HG03060 (cell line): ENCODE results near the gene CES1.
"Not testable (repeated sequence)": the region's sequence is repeated elsewhere in the genome, so short reads cannot be mapped to it uniquely, and the experiment has no call there.

Source experiments
- ATAC-seq: cut with Tn5 transposase; IDR thresholded peaks from one replicate; pipeline ENCODE4 v1.9.1; 2021; ENCODE audit warnings: low read depth, moderate number of reproducible peaks; ENCODE audit not compliant: unreplicated experiment

Gene CES1

GRCh38 chr16:55832773-55833691, at the start of gene CES1:
TSS of gene CES1 (minus strand) at chr16:55833096. CDS start at chr16:55833055, 41 bp downstream.
- ATAC-seq = no peak

DNA sequence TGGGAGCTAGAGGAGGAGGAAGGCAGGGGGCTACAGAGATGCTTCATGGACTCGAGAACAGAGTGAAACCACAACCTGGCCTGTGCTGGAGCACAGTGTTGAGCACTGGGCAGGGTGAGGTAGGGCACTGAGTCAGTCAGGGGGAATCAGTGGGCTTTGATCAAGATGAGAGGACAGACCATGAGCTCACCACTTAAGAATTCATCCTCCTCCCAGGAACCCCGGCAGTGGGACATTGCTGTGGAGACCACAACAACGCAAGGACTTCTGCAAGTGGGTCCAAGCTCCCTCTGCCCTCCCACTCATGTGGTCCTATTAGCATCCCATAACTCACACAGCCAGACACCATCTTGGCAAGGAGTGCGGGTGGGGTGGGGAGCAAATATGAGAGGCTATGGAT, 44.0 kb upstream of the CES1 start:
- ATAC-seq = no peak

DNA sequence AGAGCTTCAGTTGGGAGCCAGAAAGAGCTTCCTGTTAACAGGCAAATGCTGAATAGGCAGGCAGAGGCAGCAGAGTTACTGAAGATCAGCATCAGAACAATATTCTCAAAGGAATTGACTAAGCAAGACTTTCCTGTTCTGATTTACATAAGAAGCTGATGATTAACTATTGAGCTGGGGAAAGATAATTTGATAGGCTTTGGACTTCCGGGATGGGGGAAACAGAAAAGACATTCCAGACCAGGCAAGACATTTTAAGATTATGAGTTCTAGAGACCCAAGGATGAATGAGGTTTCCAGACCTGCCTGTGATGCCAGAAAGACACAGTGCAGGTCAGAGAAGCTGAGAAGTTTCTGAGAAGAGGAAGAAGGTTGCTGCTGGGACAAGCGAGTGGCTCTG, 42.4 kb upstream of the CES1 start, which contains the start of gene CES5A:
Gene CES5A (minus strand): TSS at position 101 of the 400 bp plus-strand sequence. CDS start 152 bp downstream, outside the sequence.
- ATAC-seq = no peak

DNA sequence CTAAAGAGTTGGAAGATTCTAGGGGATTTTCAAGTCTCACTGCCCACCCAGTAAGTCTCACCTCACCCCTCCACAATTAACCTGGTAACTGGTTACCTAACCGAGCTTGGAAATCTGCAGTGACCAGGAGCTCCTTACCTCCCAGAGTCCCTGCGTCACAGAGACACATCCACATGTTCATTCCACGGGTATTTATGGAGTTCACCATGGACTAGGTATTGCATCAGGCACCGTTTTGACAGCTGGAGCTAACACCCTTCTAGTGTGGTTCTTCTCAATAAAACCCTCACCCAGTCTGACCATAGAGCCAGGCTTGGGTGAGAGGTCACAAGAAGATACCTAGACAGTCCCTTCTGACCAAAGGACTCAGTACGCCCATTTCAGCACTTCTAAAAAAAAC, 40.2 kb upstream of the CES1 start:
- ATAC-seq = no peak

- ATAC-seq = no peak
Measured at GRCh38 chr16:55872130-55872529, 39.2 kb upstream of the CES1 start.

DNA sequence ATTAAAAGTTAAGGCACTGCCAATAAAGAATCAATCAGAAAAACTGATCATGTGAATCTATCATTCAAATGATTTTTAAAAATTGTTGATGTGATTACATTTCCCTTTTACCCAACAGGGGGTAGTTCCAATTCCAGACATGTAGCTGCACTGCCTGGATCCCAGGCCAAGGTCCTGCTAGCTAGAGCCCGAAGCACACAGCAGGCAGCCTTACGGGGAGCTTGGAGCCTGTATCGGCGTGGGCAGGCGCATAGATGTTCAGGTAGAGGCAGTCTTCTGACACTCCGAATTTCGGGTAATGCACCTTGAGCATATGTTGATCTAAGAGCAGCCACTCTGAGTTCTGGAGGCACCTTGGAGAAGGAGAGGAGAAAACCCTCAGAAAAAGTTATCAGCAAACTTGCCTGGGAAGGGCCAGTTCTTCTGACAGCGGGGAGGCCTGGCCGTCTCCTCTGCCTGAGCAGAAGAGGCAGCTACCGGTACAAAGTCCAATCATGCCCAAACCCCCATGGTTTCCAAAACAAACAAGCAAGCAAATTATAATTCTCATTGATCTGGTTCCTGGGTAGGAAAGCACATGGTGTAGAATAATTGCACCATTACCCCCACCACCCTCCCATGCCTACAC, 38.6 kb upstream of the CES1 start:
- no peak for ATAC-seq

GRCh38 chr16:55868980-55869379, 36.1 kb upstream of the CES1 start:
- no peak for ATAC-seq

GRCh38 chr16:55868137-55868536, 35.2 kb upstream of the CES1 start:
- ATAC-seq = no peak

GRCh38 chr16:55861288-55861687, 28.4 kb upstream of the CES1 start:
- ATAC-seq = no peak

DNA sequence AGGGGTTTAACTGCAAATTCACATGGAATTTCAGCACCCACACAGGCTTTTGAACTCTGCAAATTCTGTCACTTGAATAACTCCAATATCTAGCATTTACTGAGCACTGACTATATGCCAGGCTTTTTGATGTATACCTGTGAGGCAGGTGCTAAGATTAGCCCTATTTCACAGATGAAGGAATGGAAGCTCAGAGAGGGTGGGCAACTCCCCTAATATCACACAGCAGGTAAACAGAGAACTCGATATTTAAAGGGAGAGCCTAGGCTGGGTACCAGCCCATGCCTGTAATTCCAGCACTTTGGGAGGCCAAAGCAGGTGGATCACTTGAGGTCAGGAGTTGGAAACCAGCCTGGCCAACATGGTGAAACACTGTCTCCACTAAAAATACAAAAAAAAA, 24.8 kb upstream of the CES1 start:
- ATAC-seq = not testable (repeated sequence)

- no peak for ATAC-seq
Measured at GRCh38 chr16:55856950-55857349, 24.1 kb upstream of the CES1 start.

DNA sequence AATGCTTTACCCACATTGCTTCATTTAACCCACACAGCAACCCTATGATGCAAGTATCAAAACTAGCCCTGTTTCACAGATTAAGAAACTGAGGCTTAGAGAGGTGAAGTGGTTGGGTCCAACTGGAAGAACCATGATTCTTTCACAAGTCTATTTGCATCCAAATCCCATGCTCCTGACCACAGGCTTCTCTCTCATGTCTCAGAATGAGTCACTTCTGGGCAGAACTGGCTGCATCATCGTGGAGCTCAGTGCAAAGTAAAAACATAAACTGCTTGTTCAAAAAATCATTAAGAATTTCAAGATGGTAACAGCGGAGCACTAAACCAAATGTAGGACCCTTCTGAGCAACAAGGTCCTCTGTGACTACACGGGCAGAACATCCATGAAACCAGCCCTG, 20.2 kb upstream of the CES1 start:
- ATAC-seq = no peak

- no peak for ATAC-seq
Measured at GRCh38 chr16:55849536-55849935, 16.6 kb upstream of the CES1 start.

DNA sequence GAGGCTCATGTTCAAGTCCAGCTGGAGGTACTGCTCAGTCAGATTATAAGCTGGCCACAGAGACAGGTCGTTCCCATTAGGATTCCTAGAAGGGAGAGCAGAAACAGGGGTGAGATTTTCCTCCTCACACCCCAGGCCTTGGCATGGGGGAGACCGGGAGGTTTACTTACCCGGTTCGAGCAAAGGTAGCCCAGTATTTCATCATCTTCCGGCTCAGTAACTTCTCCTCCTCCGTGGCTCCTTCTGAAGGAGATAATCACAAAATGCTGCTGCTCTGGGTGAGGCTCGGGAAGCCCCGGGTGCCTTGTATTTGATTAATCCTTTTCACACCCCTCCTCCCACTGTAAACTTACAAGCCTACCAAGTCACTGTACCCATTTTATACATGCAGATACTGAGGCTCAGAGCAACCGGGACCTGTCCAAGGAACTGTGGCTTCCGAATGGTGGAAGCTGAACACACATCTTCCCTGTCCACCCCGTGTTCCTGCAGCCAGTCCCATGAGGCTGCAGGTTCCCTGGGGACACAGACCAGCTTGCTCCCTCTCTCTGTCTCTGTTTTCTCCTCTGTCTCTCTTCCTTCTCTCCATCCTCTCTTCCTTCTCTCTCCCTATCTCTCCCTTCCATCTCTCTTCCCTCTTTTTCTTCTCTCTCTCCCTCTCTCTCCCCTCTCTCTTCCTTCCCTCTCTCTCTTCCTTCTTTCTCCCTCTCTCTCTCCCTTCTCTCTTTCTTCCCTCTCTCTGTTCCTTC, 13.9 kb upstream of the CES1 start:
- no peak for ATAC-seq

DNA sequence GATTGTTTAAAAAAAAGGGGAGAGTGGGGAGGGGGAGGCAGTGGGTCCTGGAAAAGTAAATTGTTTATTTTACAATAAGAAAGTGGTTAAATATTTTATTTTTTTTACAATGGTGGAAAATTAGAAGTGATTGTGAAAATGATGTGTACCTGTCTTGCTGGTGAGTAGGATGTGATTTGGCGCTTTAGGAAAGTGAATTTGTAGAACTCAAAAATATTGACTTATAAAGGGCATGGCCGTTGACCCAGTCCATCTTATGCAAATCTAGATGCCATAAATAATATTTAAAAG, 10.2 kb upstream of the CES1 start:
- ATAC-seq = no peak

GRCh38 chr16:55842369-55843104, 9.6 kb upstream of the CES1 start:
- no peak for ATAC-seq

DNA sequence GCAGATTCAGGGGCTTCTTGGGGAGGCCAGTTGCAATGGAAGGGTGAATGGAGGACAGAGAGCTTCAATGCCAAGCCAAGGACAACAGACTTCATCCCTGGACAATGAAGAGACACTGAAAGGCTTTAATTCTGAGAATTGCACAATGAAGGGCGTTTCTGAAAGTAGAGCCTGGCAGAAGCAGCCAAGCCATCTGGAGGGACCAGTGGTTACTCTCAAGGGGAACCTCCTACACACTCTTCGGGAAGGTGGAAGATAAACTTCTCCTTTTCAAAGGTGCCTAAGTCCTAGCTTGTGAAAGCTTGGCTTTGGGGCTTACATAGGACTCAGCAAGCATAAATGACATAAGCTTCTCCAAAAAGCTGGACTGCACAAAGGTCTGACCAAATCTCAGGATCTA, 6.2 kb upstream of the CES1 start:
- ATAC-seq = no peak

- ATAC-seq = no peak
Measured at GRCh38 chr16:55836158-55836611, 3.3 kb upstream of the CES1 start.

GRCh38 chr16:55835581-55835980, 2.7 kb upstream of the CES1 start:
- ATAC-seq = no peak

DNA sequence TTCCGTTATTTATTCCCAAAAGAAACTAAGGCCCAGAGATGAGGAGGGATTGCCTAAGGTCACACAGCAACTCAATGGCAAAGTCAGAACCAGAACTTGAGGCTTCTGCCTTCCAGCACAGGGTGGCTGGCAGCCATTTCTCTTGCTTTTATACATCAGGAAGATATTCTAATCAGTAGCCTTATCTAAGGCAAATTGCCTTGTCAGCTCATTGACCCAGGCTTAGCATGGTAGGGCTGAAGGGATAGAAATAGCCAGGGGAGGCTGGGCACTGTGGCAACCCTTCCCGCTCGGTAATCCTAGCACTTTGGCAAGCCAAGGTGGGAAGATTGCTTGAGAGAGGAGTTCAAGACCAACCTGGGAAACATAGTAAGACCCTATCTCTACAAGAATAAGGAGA, 2.3 kb upstream of the CES1 start:
- ATAC-seq = not testable (repeated sequence)

GRCh38 chr16:55834049-55834448, 1.2 kb upstream of the CES1 start:
- ATAC-seq = peak; percentile 89
